ENCODE measurements around the gene NPDC1. TPM values are rescaled to one million over a fixed set of nuclear protein-coding genes. Genes with fewer than 3 reads are reported as not detected.

Gene NPDC1
- total RNA-seq, 1 donor from 2014 or later: 3.8 TPM

DNA sequence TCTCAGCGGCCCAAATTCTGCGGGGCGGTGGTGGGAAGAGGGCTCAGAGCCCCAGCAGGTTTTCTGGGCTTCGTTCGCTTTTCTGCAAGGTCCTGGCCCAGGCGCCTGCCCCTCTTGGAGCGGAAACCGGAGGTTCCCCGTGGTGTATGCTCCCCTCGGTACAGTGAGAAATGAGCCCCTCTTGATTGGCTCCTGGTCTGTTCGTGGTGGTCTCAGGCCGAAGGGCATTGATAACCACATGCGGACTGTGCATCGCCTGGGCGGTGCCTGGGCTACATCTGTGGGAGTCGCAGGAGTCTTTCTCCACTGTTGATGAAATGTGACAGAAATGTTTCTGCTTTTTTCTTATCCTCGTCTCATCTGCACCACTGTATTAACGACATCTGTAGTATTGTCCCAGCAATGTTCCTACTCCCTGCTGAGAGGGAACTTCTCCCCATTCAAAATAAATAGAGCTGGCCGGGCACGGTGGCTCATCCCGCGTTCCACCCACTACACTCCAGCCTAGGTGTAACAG is 41.5 kb upstream of the NPDC1 start:
- peaks cover 32% of the 10 kb centered on the region for H3K27me3 ChIP-seq
- H3K9me3 ChIP-seq (ENCODE audit: low read depth): no peaks in the 10 kb centered on the region
- TF ChIP-seq, protein P1, sequence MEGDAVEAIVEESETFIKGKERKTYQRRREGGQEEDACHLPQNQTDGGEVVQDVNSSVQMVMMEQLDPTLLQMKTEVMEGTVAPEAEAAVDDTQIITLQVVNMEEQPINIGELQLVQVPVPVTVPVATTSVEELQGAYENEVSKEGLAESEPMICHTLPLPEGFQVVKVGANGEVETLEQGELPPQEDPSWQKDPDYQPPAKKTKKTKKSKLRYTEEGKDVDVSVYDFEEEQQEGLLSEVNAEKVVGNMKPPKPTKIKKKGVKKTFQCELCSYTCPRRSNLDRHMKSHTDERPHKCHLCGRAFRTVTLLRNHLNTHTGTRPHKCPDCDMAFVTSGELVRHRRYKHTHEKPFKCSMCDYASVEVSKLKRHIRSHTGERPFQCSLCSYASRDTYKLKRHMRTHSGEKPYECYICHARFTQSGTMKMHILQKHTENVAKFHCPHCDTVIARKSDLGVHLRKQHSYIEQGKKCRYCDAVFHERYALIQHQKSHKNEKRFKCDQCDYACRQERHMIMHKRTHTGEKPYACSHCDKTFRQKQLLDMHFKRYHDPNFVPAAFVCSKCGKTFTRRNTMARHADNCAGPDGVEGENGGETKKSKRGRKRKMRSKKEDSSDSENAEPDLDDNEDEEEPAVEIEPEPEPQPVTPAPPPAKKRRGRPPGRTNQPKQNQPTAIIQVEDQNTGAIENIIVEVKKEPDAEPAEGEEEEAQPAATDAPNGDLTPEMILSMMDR (IDR thresholded peaks at IDR 0.05): no peak
- TF ChIP-seq EZH2 (IDR thresholded peaks at IDR 0.05): no peak
- no peak for TF ChIP-seq EZH2phosphoT487 (IDR thresholded peaks at IDR 0.05)
- Mint-ChIP-seq H3K4me1 (peaks cover 29% of the 10 kb centered on the region), H3K36me3 (peaks cover 5% of the 10 kb centered on the region), H3K27ac (no peak overlapping the region), H3K9me3 (no peaks in the 10 kb centered on the region), H3K4me3 (peak overlapping the region; percentile 90), H3K27me3 (ENCODE audit: insufficient read depth, low read depth) (peaks cover 18% of the 10 kb centered on the region)
- H4K20me1 ChIP-seq (ENCODE audit: low read depth): no peaks in the 10 kb centered on the region
- peak overlapping the region; percentile 97 for H3K4me2 ChIP-seq
- peak overlapping the region; percentile 15 for H3K9ac ChIP-seq
- peak; percentile 26 for DNase-seq (ENCODE audit: low spot score)
- peaks cover 14% of the 10 kb centered on the region for H3K4me1 ChIP-seq
- peaks cover 9% of the 10 kb centered on the region for H3K79me2 ChIP-seq (ENCODE audit: low read depth)
- H3K4me3 ChIP-seq: peak overlapping the region; percentile 75
- peak overlapping the region; percentile 84 for H2AFZ ChIP-seq (replicated peaks)
- no peaks in the 10 kb centered on the region for H3K36me3 ChIP-seq
- peaks cover 18% of the 10 kb centered on the region for H3F3A ChIP-seq (ENCODE audit: low read depth)
- H3K27ac ChIP-seq: no peak overlapping the region

GRCh38 chr9:137086531-137087408 is 40.8 kb upstream of the NPDC1 start, which contains the start of gene MAN1B1:
MAN1B1 (plus strand) TSS chr9:137086985; CDS start chr9:137087000, 15 bp downstream.
- Histone ChIP-seq H4K20me1 (ENCODE audit: low read depth) (no peaks in the 10 kb centered on the region), H3K4me3 (peak within 1 kb of the TSS; percentile 75), H3K9ac (peak within 1 kb of the TSS; percentile 15), H3F3A (ENCODE audit: low read depth) (peaks cover 18% of the 10 kb centered on the region), H3K79me2 (ENCODE audit: low read depth) (peaks cover 9% of the 10 kb centered on the region), H3K27ac (no peak within 1 kb of the TSS), H3K4me2 (peak within 1 kb of the TSS; percentile 97), H3K4me1 (peaks cover 14% of the 10 kb centered on the region), H3K36me3 (no peaks in the 10 kb centered on the region), H2AFZ (replicated peaks) (peak within 1 kb of the TSS; percentile 84), H3K27me3 (peaks cover 34% of the 10 kb centered on the region), H3K9me3 (ENCODE audit: low read depth) (no peaks in the 10 kb centered on the region)
- DNase-seq (ENCODE audit: low spot score): peak; percentile 100
- Mint-ChIP-seq H3K36me3 (peaks cover 5% of the 10 kb centered on the region), H3K4me1 (peaks cover 29% of the 10 kb centered on the region), H3K27ac (no peak within 1 kb of the TSS), H3K4me3 (peak within 1 kb of the TSS; percentile 90), H3K27me3 (ENCODE audit: insufficient read depth, low read depth) (peaks cover 20% of the 10 kb centered on the region), H3K9me3 (no peaks in the 10 kb centered on the region)
- TF ChIP-seq, protein P1 (IDR thresholded peaks at IDR 0.05): no peak
- TF ChIP-seq EZH2phosphoT487 (IDR thresholded peaks at IDR 0.05): no peak
- TF ChIP-seq EZH2 (IDR thresholded peaks at IDR 0.05): no peak

DNA sequence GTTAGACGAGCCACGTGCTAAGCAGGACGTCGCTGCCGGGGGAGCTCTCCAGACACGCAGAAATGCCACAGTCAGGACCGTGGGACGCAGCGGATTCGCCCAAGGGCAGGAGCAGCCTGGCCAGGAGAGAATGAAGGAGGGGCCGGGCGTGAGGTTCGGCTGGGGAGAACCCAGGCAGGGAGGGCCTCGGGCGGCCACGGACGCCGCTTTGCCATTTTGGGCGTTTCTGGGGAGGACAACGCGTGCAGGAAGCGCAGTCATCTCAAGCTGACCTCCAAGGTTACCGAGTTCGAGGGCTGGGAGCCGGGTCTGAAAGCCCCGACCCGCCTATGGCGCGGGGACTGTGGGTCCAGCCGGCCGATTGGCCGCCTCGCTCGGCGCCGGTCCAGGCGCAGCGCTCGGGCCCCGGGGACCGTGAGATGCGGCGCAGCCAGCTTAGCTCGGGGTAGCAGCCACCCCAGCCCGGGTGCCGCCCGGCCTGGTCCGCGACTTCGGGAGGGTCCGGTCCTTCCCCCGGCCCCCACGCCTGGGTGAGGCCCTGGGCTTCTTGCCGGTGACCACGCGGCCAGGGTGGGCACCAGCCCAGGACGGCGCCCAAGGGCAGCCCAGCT is 40.0 kb upstream of the NPDC1 start:
- no peaks in the 10 kb centered on the region for H4K20me1 ChIP-seq (ENCODE audit: low read depth)
- Mint-ChIP-seq H3K4me3 (peak overlapping the region; percentile 90), H3K27me3 (ENCODE audit: insufficient read depth, low read depth) (peaks cover 20% of the 10 kb centered on the region), H3K4me1 (peaks cover 29% of the 10 kb centered on the region), H3K9me3 (no peaks in the 10 kb centered on the region), H3K36me3 (peaks cover 5% of the 10 kb centered on the region), H3K27ac (no peak overlapping the region)
- H3K79me2 ChIP-seq (ENCODE audit: low read depth): peaks cover 9% of the 10 kb centered on the region
- H3K36me3 ChIP-seq: no peaks in the 10 kb centered on the region
- H3K27me3 ChIP-seq: peaks cover 41% of the 10 kb centered on the region
- peak; percentile 53 for DNase-seq (ENCODE audit: low spot score)
- H3F3A ChIP-seq (ENCODE audit: low read depth): peaks cover 18% of the 10 kb centered on the region
- no peaks in the 10 kb centered on the region for H3K9me3 ChIP-seq (ENCODE audit: low read depth)
- TF ChIP-seq EZH2 (IDR thresholded peaks at IDR 0.05) (peak; percentile 73), EZH2phosphoT487 (IDR thresholded peaks at IDR 0.05) (peak; percentile 53)
- TF ChIP-seq, protein P1 (IDR thresholded peaks at IDR 0.05): no peak
- no peak overlapping the region for H3K27ac ChIP-seq
- peak overlapping the region; percentile 97 for H3K4me2 ChIP-seq
- no peak overlapping the region for H2AFZ ChIP-seq (replicated peaks)
- H3K4me3 ChIP-seq: peak overlapping the region; percentile 75
- H3K4me1 ChIP-seq: peaks cover 14% of the 10 kb centered on the region
- no peak overlapping the region for H3K9ac ChIP-seq
